OCI-M2 (cell line): ENCODE measurements around the gene ITGAL.
"Not testable (repeated sequence)": the region's sequence is repeated elsewhere in the genome, so short reads cannot be mapped to it uniquely, and the experiment has no call there.

Experiments used
- DNase-seq: peaks from one replicate; lab custom pipeline; 2025; ENCODE audit not compliant: unreplicated experiment; lab: John Stamatoyannopoulos, UW

The ITGAL gene

DNA sequence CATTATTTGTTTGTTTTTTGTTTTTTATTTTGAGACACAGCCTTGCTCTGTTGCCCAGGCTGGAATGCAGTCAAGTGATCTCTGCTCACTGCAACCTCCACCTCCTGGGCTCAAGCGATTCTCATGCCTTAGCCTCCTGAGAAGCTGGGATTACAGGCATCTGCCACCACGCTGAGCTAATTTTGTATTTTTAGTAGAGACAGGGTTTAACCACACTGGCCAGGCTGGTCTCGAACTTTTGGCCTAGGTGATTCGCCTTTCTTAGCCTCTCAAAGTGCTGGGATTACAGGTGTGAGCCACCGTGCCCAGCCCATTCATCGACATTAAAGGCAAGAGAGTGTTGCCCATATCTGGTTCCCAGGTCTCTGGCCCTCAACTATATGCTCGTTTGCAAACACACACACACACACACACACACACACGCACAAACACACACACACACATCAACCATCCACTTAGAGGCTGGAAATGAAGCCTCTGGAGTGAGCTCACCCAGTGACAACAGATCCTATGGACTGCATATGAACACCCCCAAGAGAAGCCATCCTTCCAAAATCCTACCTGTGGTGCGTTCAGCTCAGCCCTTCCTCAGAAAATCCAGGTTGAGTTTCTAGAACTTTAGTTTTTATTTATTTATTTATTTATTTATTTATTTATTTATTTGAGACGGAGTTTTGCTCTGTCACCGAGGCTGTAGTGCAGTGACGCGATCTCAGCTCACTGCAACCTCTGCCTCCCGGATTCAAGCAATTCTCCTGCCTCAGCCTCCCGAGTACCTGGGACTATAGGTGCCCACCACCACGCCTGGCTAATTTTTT lies 14.6 kb upstream of the ITGAL start:
- DNase-seq: no peak

GRCh38 chr16:30458561-30459394 lies 13.8 kb upstream of the ITGAL start:
- DNase-seq: no peak

GRCh38 chr16:30459456-30459855 lies 13.1 kb upstream of the ITGAL start:
- DNase-seq: no peak

- not testable (repeated sequence) for DNase-seq
Measured at GRCh38 chr16:30461426-30461825, 11.1 kb upstream of the ITGAL start.

GRCh38 chr16:30464078-30464477 lies 8.5 kb upstream of the ITGAL start:
- DNase-seq: no peak

- no peak for DNase-seq
Measured at GRCh38 chr16:30470170-30470512, 2.4 kb upstream of the ITGAL start.

- DNase-seq: no peak
Measured at GRCh38 chr16:30470632-30470995, 1.9 kb upstream of the ITGAL start.

- DNase-seq: no peak
Measured at GRCh38 chr16:30473231-30474073, 910 bp downstream of the ITGAL start.

DNA sequence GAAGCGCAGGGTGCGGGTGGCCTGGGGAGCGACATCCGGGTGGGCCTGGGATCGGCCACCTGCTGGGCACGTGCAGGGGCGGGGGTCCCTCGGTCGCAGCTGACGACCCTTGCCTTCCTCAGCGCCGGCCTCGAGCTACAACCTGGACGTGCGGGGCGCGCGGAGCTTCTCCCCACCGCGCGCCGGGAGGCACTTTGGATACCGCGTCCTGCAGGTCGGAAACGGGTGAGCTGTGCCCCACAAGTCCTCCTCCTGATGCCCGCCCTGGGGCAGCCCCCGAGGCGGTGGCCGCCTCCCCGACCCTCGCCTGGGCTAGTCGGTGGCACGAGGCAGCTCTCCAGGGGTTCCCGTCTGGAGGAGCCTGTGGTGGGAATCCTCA lies 1.5 kb downstream of the ITGAL start:
- no peak for DNase-seq

GRCh38 chr16:30474684-30475083 lies 2.1 kb downstream of the ITGAL start:
- no peak for DNase-seq

DNA sequence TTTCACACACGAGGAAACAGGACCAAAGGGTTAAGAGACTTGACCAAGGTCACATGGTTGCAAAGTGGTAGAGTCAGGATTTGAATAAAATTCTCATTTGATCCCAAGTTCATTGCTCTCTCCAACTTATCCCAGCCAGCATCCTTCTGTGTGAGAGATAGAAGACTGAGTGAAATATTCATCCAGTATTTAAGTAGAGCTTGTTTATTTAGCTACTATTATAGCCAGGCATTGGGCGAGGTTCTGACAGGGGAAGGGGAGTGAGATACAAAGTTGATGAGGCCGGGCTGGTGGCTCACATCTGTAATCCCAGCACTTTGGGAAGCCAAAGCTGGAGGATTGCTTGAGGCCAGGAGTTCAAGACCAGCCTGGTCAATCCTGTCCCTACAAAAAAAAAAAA lies 4.4 kb downstream of the ITGAL start:
- no peak for DNase-seq

DNA sequence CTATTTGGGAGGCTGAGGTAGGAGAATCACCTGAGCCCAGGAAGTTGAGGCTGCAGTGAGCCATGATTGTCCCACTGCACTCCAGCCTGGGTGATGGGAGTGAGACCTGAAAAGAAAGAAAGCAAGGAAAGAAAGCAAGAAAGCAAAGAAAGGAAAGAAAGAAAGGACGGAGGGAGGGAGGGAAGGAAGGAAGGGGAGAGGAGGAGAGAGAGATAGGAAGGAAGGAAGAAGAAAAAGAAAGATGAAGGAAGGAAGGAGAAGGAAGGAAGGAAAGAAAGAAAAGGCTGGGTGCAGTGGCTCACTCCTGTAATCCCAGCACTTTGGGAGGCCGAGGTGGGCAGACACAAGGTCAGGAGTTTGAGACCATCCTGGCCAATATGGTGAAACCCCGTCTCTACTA lies 5.2 kb downstream of the ITGAL start:
- DNase-seq: not testable (repeated sequence)

- DNase-seq: no peak
Measured at GRCh38 chr16:30478766-30479478, 6.4 kb downstream of the ITGAL start.

GRCh38 chr16:30481381-30481780 lies 8.8 kb downstream of the ITGAL start:
- DNase-seq: no peak

DNA sequence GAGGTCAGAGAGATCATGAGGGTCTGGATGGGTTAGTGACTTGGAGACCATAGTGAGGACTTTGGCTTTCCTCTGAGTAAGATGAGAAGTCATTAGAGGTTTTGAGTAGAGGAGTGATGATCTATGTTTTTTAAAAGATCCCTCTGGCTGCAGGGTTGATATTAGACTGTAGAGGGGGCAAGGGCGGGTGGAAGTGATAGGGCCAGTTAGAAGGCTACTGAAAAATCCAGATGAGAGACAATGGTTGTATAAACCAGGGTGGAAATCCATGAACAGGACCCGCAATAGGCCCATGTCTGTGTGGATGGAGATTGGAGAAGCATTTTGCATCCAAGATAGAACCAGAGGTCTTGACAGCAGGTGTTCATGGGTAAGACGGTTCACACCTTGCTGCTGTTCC lies 9.8 kb downstream of the ITGAL start:
- DNase-seq: no peak

- no peak for DNase-seq
Measured at GRCh38 chr16:30484887-30485286, 12.3 kb downstream of the ITGAL start.

DNA sequence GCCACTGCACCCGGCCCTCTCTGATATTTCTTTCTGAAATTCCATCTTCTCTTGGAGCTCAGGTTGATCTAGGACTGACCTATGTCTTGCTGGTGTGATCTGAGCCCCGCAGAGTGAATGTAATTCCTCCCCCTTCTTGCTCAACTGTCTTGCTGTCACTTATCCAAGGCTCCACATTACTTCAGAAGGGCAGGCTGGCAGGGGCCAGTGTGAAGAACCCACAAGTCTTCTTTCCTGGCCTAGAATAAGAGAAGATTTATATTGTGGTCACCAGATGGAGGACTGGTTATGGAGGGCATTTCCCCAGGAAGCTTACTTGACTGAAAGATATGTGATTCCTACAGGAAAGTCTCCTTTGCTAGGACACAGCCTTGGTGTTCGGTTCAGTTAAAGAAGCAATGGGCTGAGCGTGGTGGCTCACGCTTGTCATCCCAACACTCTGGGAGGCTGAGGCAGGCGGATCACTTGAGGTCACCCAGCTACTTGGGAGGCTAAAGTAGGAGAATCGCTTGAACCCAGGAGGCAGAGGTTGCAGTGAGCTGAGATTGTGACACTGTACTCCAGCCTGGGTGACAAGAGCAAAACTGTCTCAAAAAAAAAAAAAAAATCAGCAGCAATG lies 13.4 kb downstream of the ITGAL start:
- DNase-seq: no peak

DNA sequence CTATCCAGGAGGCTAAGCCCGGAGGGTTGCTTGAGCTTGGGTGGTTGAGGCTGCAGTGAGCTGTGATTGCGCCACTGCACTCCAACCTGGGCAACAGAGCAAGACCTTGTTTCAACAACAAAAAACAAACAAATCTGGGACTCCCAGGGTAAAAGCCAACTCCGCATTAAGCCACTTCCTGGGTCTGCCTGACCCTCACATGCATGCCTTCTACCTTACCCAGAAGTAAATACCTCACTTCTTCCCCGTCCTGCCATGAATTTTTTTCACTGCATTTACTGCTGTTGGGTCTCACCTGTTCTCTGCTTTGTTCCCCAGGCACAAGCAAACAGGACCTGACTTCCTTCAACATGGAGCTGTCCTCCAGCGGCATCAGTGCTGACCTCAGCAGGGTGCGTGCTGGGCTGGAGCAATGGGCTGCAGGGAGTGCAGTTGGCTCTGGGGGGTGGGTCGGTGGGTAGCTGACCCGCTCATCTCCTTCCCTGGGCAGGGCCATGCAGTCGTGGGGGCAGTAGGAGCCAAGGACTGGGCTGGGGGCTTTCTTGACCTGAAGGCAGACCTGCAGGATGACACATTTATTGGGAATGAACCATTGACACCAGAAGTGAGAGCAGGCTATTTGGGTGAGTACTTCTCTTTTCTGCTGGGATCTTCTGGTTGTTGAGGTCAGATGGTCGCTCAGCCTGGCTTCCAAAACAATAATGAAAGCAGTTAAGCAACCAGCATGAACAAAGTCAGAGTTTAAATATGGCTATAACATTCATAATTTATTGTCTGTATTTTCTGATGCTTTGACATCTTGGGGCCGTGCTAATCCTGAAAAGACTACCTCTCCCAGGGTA lies 16.4 kb downstream of the ITGAL start:
- no peak for DNase-seq

GRCh38 chr16:30490210-30490609 lies 17.7 kb downstream of the ITGAL start:
- DNase-seq: no peak

DNA sequence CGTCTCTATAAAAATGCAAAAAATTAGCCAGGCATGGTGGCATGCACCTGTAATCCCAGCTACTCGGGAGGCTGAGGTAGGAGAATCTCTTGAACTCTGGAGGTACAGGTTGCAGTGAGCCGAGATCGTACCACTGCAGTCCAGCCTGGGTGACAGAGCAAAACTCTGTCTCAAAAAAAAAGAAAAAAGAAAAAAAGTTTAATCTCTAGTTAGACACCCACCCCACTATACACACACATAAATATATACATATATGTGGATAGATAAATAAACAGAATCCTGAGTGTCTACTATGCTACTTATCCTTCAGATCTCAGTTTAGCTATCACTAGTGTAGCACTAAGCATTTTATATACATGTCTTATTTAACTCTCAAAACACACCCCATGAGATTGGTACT lies 18.7 kb downstream of the ITGAL start:
- DNase-seq: no peak
